DND-41 (cell line): ENCODE measurements around the gene GNB5.

Experiments used
- CTCF ChIP-seq: IDR thresholded peaks from 2 replicates; pipeline ENCODE4 v1.5.1; 2012; ENCODE audit warnings: borderline replicate concordance, low read length, moderate library complexity, mild to moderate bottlenecking; ENCODE audit not compliant: poor library complexity, severe bottlenecking; ENCODE audit errors: extremely low read depth
- EZH2 ChIP-seq: IDR thresholded peaks from 3 replicates; pipeline ENCODE4 v1.6.1; 2012; ENCODE audit warnings: borderline replicate concordance, low read depth, mild to moderate bottlenecking, moderate library complexity, low read length, inconsistent platforms; ENCODE audit not compliant: severe bottlenecking

- TF ChIP-seq CTCF (no peak), EZH2 (no peak)
These were observed 98.0 kb downstream of the GNB5 start for GRCh38 chr15:52093167-52093538.
